HL-60 (cell line): Measurements from ENCODE around the gene CHERP.
A peak's percentile ranks its signal among the peaks of the same experiment; 100 is the strongest.

Experiments
- DNase-seq, 2 experiments: peaks; one replicate each; pipeline ENCODE4 v3.0.0-alpha.2; 2010 to 2020; ENCODE audit warnings: low read depth in 1 of 2, low spot score in 1 of 2
- H3K27ac ChIP-seq: fragments of 250-450 bp; sonication (Bioruptor Pico); replicated peaks from 2 replicates; pipeline ENCODE4 v1.5.1; 2020; ENCODE audit warnings: mild to moderate bottlenecking, moderate library complexity
- H3K27me3 ChIP-seq: fragments of 250-450 bp; sonication (Bioruptor Pico); 2 replicates; pipeline ENCODE4 v1.5.1; 2021; ENCODE audit warnings: mild to moderate bottlenecking, moderate library complexity; ENCODE audit not compliant: insufficient read depth, poor library complexity, severe bottlenecking
- H3K4me3 ChIP-seq: replicated peaks from 2 replicates; pipeline ENCODE4 v1.5.1; 2011; ENCODE audit warnings: mild to moderate bottlenecking, control low read depth, low read length; ENCODE audit not compliant: insufficient read depth
- GABPA ChIP-seq: IDR thresholded peaks from 2 replicates; pipeline ENCODE4 v1.6.1; 2012; ENCODE audit warnings: low read depth
- POLR2AphosphoS5 ChIP-seq: IDR thresholded peaks from 2 replicates; pipeline ENCODE4 v1.6.1; 2012; ENCODE audit warnings: low read depth
- SPI1 ChIP-seq: IDR thresholded peaks from 2 replicates; pipeline ENCODE4 v1.6.1; 2012; ENCODE audit warnings: low read depth, mild to moderate bottlenecking, borderline replicate concordance
- TF ChIP-seq, protein P1 (sequence below): IDR thresholded peaks from 2 replicates; pipeline ENCODE4 v1.6.1; 2012; ENCODE audit warnings: low read depth; ENCODE audit not compliant: insufficient replicate concordance
- TF ChIP-seq, protein P2 (sequence below): IDR thresholded peaks from one replicate; pipeline ENCODE4 v1.5.1; 2011; ENCODE audit warnings: low read length, control low read depth, inconsistent platforms; ENCODE audit not compliant: insufficient read depth

The CHERP gene

DNA sequence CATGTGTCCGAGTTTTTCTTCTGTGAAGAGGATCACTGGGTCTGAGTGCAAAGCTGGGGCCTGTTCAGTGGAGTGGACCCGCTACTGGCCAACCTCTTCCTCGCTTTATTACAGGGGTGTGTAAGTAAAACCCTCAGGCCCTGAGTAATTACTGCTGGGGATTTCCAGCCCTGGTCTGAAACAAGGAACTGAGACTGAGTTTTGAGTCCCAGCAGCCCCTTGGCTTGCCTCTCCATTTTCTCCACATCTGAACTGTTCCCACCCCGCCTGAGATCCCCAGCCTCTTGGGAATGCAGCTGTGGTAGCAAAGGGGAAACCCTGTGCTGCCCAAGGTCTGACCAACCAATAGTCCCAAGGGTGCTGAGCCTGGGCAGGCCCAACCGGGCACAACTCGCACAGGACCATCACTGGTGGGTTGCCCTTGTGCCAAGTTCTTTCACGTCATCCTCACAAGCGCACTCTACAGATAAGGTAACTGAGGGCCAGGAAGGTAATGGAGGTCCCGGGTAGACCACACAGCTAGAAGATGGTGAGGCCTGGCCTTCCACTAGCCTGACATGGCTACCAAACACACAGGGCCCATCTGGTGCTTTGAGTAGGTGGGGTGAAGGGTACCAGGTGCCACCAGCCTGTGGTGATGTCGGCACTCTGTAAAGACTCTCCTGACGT lies 43.7 kb upstream of the CHERP start:
- Histone ChIP-seq H3K27ac (peak overlapping the region; percentile 58), H3K4me3 (no peak overlapping the region), H3K27me3 (no peaks in the 10 kb centered on the region)
- TF ChIP-seq, protein P1, sequence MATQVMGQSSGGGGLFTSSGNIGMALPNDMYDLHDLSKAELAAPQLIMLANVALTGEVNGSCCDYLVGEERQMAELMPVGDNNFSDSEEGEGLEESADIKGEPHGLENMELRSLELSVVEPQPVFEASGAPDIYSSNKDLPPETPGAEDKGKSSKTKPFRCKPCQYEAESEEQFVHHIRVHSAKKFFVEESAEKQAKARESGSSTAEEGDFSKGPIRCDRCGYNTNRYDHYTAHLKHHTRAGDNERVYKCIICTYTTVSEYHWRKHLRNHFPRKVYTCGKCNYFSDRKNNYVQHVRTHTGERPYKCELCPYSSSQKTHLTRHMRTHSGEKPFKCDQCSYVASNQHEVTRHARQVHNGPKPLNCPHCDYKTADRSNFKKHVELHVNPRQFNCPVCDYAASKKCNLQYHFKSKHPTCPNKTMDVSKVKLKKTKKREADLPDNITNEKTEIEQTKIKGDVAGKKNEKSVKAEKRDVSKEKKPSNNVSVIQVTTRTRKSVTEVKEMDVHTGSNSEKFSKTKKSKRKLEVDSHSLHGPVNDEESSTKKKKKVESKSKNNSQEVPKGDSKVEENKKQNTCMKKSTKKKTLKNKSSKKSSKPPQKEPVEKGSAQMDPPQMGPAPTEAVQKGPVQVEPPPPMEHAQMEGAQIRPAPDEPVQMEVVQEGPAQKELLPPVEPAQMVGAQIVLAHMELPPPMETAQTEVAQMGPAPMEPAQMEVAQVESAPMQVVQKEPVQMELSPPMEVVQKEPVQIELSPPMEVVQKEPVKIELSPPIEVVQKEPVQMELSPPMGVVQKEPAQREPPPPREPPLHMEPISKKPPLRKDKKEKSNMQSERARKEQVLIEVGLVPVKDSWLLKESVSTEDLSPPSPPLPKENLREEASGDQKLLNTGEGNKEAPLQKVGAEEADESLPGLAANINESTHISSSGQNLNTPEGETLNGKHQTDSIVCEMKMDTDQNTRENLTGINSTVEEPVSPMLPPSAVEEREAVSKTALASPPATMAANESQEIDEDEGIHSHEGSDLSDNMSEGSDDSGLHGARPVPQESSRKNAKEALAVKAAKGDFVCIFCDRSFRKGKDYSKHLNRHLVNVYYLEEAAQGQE = no peak
- TF ChIP-seq POLR2AphosphoS5 = no peak
- TF ChIP-seq GABPA = no peak
- TF ChIP-seq, protein P2, sequence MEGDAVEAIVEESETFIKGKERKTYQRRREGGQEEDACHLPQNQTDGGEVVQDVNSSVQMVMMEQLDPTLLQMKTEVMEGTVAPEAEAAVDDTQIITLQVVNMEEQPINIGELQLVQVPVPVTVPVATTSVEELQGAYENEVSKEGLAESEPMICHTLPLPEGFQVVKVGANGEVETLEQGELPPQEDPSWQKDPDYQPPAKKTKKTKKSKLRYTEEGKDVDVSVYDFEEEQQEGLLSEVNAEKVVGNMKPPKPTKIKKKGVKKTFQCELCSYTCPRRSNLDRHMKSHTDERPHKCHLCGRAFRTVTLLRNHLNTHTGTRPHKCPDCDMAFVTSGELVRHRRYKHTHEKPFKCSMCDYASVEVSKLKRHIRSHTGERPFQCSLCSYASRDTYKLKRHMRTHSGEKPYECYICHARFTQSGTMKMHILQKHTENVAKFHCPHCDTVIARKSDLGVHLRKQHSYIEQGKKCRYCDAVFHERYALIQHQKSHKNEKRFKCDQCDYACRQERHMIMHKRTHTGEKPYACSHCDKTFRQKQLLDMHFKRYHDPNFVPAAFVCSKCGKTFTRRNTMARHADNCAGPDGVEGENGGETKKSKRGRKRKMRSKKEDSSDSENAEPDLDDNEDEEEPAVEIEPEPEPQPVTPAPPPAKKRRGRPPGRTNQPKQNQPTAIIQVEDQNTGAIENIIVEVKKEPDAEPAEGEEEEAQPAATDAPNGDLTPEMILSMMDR = no peak
- no peak for TF ChIP-seq SPI1
- DNase-seq = peak in 1 of 2 experiments; percentile 17

DNA sequence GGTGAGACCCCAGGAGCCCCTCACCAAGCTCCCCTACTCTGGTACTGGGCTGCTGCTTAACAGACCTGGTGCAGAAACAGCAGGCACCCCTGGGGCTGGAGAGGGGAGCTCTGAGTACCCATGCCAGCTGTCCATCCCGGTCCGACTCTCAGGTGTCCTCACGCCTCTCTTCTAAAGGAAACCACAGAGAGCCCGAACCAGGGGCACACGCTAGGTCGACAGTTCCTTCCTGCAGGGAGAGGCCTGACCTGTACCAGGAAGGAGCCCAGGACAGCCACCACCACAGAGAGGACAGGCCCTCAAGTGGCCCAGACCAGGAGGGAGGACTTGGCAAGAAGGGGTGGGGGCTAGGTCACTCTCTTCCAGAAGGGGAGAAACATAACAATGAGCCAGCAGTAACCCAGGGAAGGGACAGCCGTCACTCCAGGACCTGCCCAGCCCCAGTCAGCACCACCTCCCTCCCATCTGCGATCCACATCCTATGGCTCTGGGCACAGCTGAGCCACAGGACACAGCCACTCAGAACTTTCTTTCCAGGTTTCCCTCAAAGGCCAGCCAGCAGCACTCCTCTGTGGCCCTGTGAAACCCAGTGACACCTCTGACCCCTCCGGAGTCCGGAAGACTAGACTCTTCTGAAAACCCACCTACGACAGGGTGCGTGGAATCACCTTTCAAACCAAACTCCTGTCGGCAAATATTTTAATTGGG lies 43.0 kb upstream of the CHERP start:
- no peak for DNase-seq
- Histone ChIP-seq H3K4me3 (peak overlapping the region; percentile 12; the same call in 1 of the 2 replicates), H3K27ac (peak overlapping the region; percentile 58), H3K27me3 (no peaks in the 10 kb centered on the region)
- TF ChIP-seq POLR2AphosphoS5 (no peak), SPI1 (no peak), GABPA (no peak)
- TF ChIP-seq, protein P2 = no peak
- TF ChIP-seq, protein P1 = no peak

DNA sequence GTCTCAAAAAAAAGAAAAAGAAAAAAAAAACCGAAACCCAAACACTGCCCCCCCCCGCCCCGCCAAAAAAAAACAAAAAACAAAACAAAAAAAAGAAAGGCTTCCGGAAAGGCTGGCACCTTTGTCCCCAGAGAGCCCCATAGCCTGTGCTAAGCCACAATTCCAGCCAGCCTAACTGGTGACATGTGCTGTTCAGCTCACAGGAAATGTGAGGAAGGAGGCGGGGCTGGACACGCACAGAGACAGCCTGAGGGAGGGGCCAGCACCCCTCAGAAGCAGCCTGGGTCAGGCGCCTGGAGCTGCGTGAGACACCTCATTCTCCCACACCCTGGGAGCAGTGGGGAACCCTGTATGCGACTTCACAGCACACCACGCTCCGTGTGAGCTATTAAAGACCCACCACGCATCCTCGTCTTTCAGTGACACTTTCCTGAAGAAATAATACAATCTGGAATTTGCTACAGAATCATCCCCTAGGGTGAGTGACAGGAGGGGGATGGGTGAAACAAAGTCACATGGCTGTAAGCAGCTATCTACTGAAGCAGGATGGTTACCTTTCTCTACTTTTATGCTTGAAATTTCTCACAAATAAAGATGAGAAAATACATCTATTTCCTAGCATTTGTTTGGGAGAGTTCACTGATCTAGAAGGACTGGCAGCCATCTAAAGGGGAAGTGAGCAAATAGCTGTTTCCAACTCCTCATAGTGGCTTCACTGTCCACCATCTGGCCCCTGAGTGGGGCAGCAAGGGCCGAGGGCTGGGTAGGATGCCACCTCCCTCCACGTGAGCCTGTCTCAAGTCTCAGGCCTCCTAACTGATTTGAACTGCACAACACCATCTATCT lies 42.2 kb upstream of the CHERP start:
- TF ChIP-seq, protein P1 = no peak
- TF ChIP-seq POLR2AphosphoS5 = peak; percentile 37; the same call in 1 of the 2 replicates
- TF ChIP-seq GABPA = no peak
- TF ChIP-seq SPI1 = peak; percentile 93
- H3K27me3 ChIP-seq = no peaks in the 10 kb centered on the region
- H3K27ac ChIP-seq = peak overlapping the region; percentile 58
- DNase-seq = peak; percentile 66 to 88
- H3K4me3 ChIP-seq = peak overlapping the region; percentile 12; the same call in 1 of the 2 replicates
